ENCODE measurements around the gene FBXW2.

DNA sequence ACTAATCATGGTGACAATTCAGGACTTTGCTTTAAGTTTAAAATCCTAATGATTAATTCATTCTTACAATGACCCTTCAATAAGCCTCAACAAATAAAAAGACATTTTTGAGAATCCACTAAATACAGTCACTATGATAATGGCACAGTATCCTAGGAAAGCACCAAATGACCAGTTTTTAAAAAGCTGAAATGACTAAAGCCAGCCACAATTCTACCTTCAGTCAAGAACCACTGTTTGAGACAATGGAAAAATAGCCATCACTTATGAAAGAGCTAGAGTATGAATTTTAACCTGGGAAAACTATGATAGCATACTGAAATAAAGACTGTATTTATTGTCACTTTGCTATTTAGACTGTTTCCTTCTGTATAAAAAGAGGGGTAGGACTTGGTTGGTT lies 14.0 kb downstream of the FBXW2 start:
- TF ChIP-seq CTCF (IDR thresholded peaks at IDR 0.05) (no peak), POLR2A (IDR thresholded peaks at IDR 0.05) (no peak)
